H1 (cell line): ENCODE measurements around the gene TLL1. TPM values are rescaled to one million over a fixed set of nuclear protein-coding genes. Genes with fewer than 3 reads are reported as not detected.

Experiments
- CTCF ChIA-PET: fragments of 300-600 bp; sonication (Branson Sonifier 250); formaldehyde crosslinking; loops from one replicate; lab custom pipeline; 2021; ENCODE audit not compliant: partially characterized antibody; lab: Charles Lee
- POLR2A ChIA-PET: fragments of 300-600 bp; sonication (Branson Sonifier 250); formaldehyde crosslinking; loops from one replicate; lab custom pipeline; 2021; ENCODE audit warnings: inconsistent platforms; ENCODE audit not compliant: partially characterized antibody; lab: Charles Lee
- DNase-seq, 2 experiments: peaks; one replicate each; pipeline versions ENCODE4 v3.0.0 to v3.0.0-alpha.2; 2010 to 2022; ENCODE audit warnings: low spot score in 2 of 2, low read depth in 1 of 2, mixed read lengths in 1 of 2
- FAIRE-seq: peaks from 2 replicates; lab custom pipeline; 2011; peaks lifted over from hg19 to GRCh38; lab: Jason Lieb, UNC
- H2AFZ ChIP-seq: 2 replicates; pipeline ENCODE4 v1.8.1; 2012; ENCODE audit warnings: low read length, inconsistent platforms
- H2AK5ac ChIP-seq: 2 replicates; pipeline ENCODE4 v1.6.1; 2013; ENCODE audit warnings: low read depth, low read length
- H2BK120ac ChIP-seq: replicated peaks from 2 replicates; pipeline ENCODE3; 2013; ENCODE audit warnings: low read depth, low read length, inconsistent platforms
- H2BK12ac ChIP-seq: 2 replicates; pipeline ENCODE4 v1.6.1; 2013; ENCODE audit warnings: low read depth, low read length
- H2BK15ac ChIP-seq: 2 replicates; pipeline ENCODE4 v1.6.1; 2013; ENCODE audit warnings: low read length
- H2BK20ac ChIP-seq: 2 replicates; pipeline ENCODE4 v1.6.1; 2013; ENCODE audit warnings: low read length
- H2BK5ac ChIP-seq: 2 replicates; pipeline ENCODE4 v1.6.1; 2013; ENCODE audit warnings: low read depth, low read length
- H3K14ac ChIP-seq: 2 replicates; pipeline ENCODE4 v1.6.1; 2013; ENCODE audit warnings: inconsistent platforms; ENCODE audit not compliant: insufficient read length
- H3K18ac ChIP-seq: 2 replicates; pipeline ENCODE4 v1.6.1; 2013; ENCODE audit warnings: low read length; ENCODE audit errors: extremely low read depth
- H3K23ac ChIP-seq: 2 replicates; pipeline ENCODE4 v1.6.1; 2013; ENCODE audit warnings: inconsistent platforms; ENCODE audit not compliant: insufficient read length
- H3K23me2 ChIP-seq: 2 replicates; pipeline ENCODE4 v1.6.1; 2013; ENCODE audit warnings: low read depth, low read length
- H3K27ac ChIP-seq: 2 replicates; pipeline ENCODE4 v1.6.1; 2011; ENCODE audit warnings: low read depth, low read length, inconsistent platforms
- H3K27me3 ChIP-seq, 4 experiments: replicated peaks in 1 of 4; 1 replicate in 1 of 4; 2 replicates in 3 of 4; pipeline versions ENCODE4 v1.6.1 to v1.8.1; 2011 to 2013; ENCODE audit warnings: low read length in 3 of 4, mild to moderate bottlenecking in 3 of 4, inconsistent platforms in 2 of 4, mixed read lengths in 2 of 4, moderate library complexity in 1 of 4; ENCODE audit not compliant: control insufficient read depth in 3 of 4, insufficient read depth in 3 of 4; ENCODE audit errors: extremely low read depth in 1 of 4
- H3K36me3 ChIP-seq, 4 experiments: 2 replicates each; pipeline versions ENCODE4 v1.6.1 to v1.8.1; 2011 to 2013; ENCODE audit warnings: mild to moderate bottlenecking in 4 of 4, low read length in 3 of 4, moderate library complexity in 2 of 4, control low read depth in 1 of 4, inconsistent platforms in 1 of 4; ENCODE audit not compliant: insufficient read depth in 4 of 4, control insufficient read depth in 2 of 4
- H3K4ac ChIP-seq: replicated peaks from 2 replicates; pipeline ENCODE3; 2013; ENCODE audit warnings: low read length, low read depth, mixed read lengths, inconsistent platforms; ENCODE audit not compliant: insufficient read length
- H3K4me1 ChIP-seq, 4 experiments: replicated peaks in 1 of 4; 1 replicate in 1 of 4; 2 replicates in 3 of 4; pipeline versions ENCODE4 v1.6.1 to v1.8.1; 2011 to 2013; ENCODE audit warnings: low read length in 3 of 4, inconsistent platforms in 2 of 4, mixed read lengths in 1 of 4; ENCODE audit not compliant: insufficient read depth in 4 of 4, control insufficient read depth in 3 of 4
- H3K4me2 ChIP-seq, 2 experiments: 2 replicates each; pipeline versions ENCODE4 v1.6.1 to v1.8.1; 2011 to 2013; ENCODE audit warnings: low read depth in 2 of 2, low read length in 2 of 2, control low read depth in 1 of 2, inconsistent platforms in 1 of 2, mild to moderate bottlenecking in 1 of 2; ENCODE audit not compliant: insufficient read depth in 1 of 2
- H3K4me3 ChIP-seq, 4 experiments: fragments of 200-600, 300-600 bp in 1 of 4; sonication (generic), shearing (Covaris generic), sonication (Bioruptor Twin) in 1 of 4; 2 replicates each; pipeline versions ENCODE4 v1.5.1 to v1.8.1; 2011 to 2016; ENCODE audit warnings: low read length in 4 of 4, low read depth in 3 of 4, control low read depth in 2 of 4, inconsistent platforms in 2 of 4, mild to moderate bottlenecking in 2 of 4, mixed read lengths in 1 of 4, moderate library complexity in 1 of 4; ENCODE audit not compliant: insufficient read depth in 2 of 4; ENCODE audit errors: extremely low read depth in 1 of 4
- H3K56ac ChIP-seq: replicated peaks from 2 replicates; pipeline ENCODE3; 2013; ENCODE audit warnings: low read depth, mild to moderate bottlenecking, mixed read lengths, low read length, inconsistent platforms; ENCODE audit not compliant: insufficient read length
- H3K79me1 ChIP-seq: 2 replicates; pipeline ENCODE4 v1.6.1; 2013; ENCODE audit warnings: low read depth, low read length, control low read depth
- H3K79me2 ChIP-seq, 2 experiments: 2 replicates each; pipeline versions ENCODE4 v1.6.1 to v1.8.1; 2012 to 2013; ENCODE audit warnings: low read length in 2 of 2, mild to moderate bottlenecking in 2 of 2, inconsistent platforms in 1 of 2; ENCODE audit not compliant: insufficient read depth in 2 of 2, control insufficient read depth in 1 of 2
- H3K9ac ChIP-seq, 4 experiments: replicated peaks in 1 of 4; 1 replicate in 1 of 4; 2 replicates in 3 of 4; pipeline versions ENCODE4 v1.6.1 to v1.8.1; 2011 to 2013; ENCODE audit warnings: low read depth in 3 of 4, low read length in 3 of 4, control low read depth in 2 of 4, mild to moderate bottlenecking in 2 of 4, moderate library complexity in 2 of 4, inconsistent platforms in 1 of 4; ENCODE audit errors: extremely low read depth in 1 of 4
- H3K9me3 ChIP-seq, 2 experiments: 2 replicates each; pipeline versions ENCODE4 v1.6.1 to v1.8.1; 2012 to 2013; ENCODE audit warnings: mild to moderate bottlenecking in 2 of 2, moderate library complexity in 2 of 2, control low read depth in 1 of 2, inconsistent platforms in 1 of 2, low read depth in 1 of 2, low read length in 1 of 2, mixed read lengths in 1 of 2; ENCODE audit not compliant: insufficient read depth in 2 of 2
- H4K20me1 ChIP-seq, 2 experiments: replicated peaks in 1 of 2; 2 replicates each; pipeline versions ENCODE3 to v1.8.1; 2011 to 2013; ENCODE audit warnings: inconsistent platforms in 2 of 2, low read length in 2 of 2, mild to moderate bottlenecking in 1 of 2; ENCODE audit not compliant: insufficient read depth in 2 of 2, control insufficient read depth in 1 of 2
- H4K5ac ChIP-seq: 2 replicates; pipeline ENCODE4 v1.6.1; 2013; ENCODE audit warnings: low read length, low read depth, mixed read lengths, inconsistent platforms; ENCODE audit not compliant: insufficient read length
- H4K8ac ChIP-seq: 2 replicates; pipeline ENCODE4 v1.8.0; 2013; ENCODE audit warnings: mild to moderate bottlenecking, moderate library complexity, low read length, inconsistent platforms; ENCODE audit not compliant: insufficient read depth; ENCODE audit errors: extremely low read depth
- H4K91ac ChIP-seq: replicated peaks from 2 replicates; pipeline ENCODE3; 2013; ENCODE audit warnings: low read length, mixed read lengths, inconsistent platforms; ENCODE audit not compliant: insufficient read length
- CHD2 ChIP-seq: IDR thresholded peaks from 2 replicates; pipeline ENCODE4 v1.6.1; 2012; ENCODE audit warnings: low read length, improper control_type of control experiment
- FOSL1 ChIP-seq: IDR thresholded peaks from 2 replicates; pipeline ENCODE4 v1.6.1; 2011; ENCODE audit warnings: mild to moderate bottlenecking, low read depth, low read length, moderate library complexity; ENCODE audit not compliant: insufficient read depth
- NANOG ChIP-seq: IDR thresholded peaks from 2 replicates; pipeline ENCODE4 v1.6.1; 2011; ENCODE audit warnings: low read length, low read depth, mild to moderate bottlenecking, inconsistent platforms; ENCODE audit not compliant: insufficient read depth, poor library complexity, severe bottlenecking
- RAD21 ChIP-seq, 2 experiments: IDR thresholded peaks in 1 of 2; conservative IDR thresholded peaks in 1 of 2; 2 replicates each; pipeline ENCODE4 v1.6.1; 2011; ENCODE audit warnings: low read depth in 2 of 2, low read length in 2 of 2, improper control_type of control experiment in 1 of 2, inconsistent platforms in 1 of 2, mild to moderate bottlenecking in 1 of 2, moderate library complexity in 1 of 2
- RFX5 ChIP-seq: IDR thresholded peaks from 2 replicates; pipeline ENCODE4 v1.6.1; 2011; ENCODE audit warnings: low read depth, low read length, improper control_type of control experiment, borderline replicate concordance
- SAP30 ChIP-seq: fragments of 300-600 bp; sonication (generic); IDR thresholded peaks from 2 replicates; pipeline ENCODE4 v1.7.1; 2012; ENCODE audit warnings: low read length, moderate library complexity, mild to moderate bottlenecking, inconsistent platforms; ENCODE audit not compliant: insufficient read depth, insufficient replicate concordance
- SIN3A ChIP-seq, 2 experiments: IDR thresholded peaks in 1 of 2; conservative IDR thresholded peaks in 1 of 2; 2 replicates each; pipeline ENCODE4 v1.6.1; 2011 to 2012; ENCODE audit warnings: low read length in 2 of 2, improper control_type of control experiment in 1 of 2, low read depth in 1 of 2, mild to moderate bottlenecking in 1 of 2
- SP1 ChIP-seq: IDR thresholded peaks from 2 replicates; pipeline ENCODE4 v1.6.1; 2011; ENCODE audit warnings: low read depth, low read length
- TCF12 ChIP-seq: IDR thresholded peaks from 2 replicates; pipeline ENCODE4 v1.6.1; 2011; ENCODE audit warnings: low read depth, mild to moderate bottlenecking, low read length
- ZNF274 ChIP-seq: IDR thresholded peaks from 2 replicates; pipeline ENCODE4 v1.7.0; 2012; ENCODE audit warnings: low read length, borderline replicate concordance; ENCODE audit errors: extremely low read depth
- WGBS, 2 experiments: shearing (Covaris generic) in 1 of 2; methylation state at CpG; one replicate each; pipeline versions ENCODE4 v1.1.6 to v1.1.7; 2013 to 2015; ENCODE audit warnings: low lambda C conversion rate in 2 of 2, mixed read lengths in 2 of 2, inconsistent platforms in 1 of 2, low coverage in 1 of 2, missing lambda C conversion rate in 1 of 2; ENCODE audit not compliant: insufficient replicate concordance in 2 of 2, insufficient coverage in 1 of 2, insufficient read length in 1 of 2; ENCODE audit errors: extremely low coverage in 1 of 2, missing lambda C conversion rate in 1 of 2; 5-methylcytosine and 5-hydroxymethylcytosine counted together
- polyA plus RNA-seq, 7 experiments: library from polyadenylated mRNA; depleted of rRNA in 3 of 7; stranded (reverse) in 5 of 7; unstranded in 2 of 7; fragments of >200 nt in 5 of 7; fragments of 200-250 nt in 2 of 7; gene quantifications; 1 replicate in 5 of 7; 2 replicates in 1 of 7; 4 replicates in 1 of 7; pipeline versions ENCODE4 v1.2.1 to v1.2.3, GENCODE V29; 2011 to 2013; ENCODE audit warnings: missing spikeins in 2 of 7, mixed read lengths in 2 of 7
- total RNA-seq: library from RNA; stranded (reverse); fragmentation: NEBNext Ultra II Directional; extraction: Animal tissue kit (Norgen Biotek cat#: 25700); gene quantifications from 2 replicates; pipeline ENCODE4 v1.2.1, GENCODE V29; 2021
- TF ChIP-seq, protein P1 (sequence below): IDR thresholded peaks from 2 replicates; pipeline ENCODE4 v1.6.1; 2011; ENCODE audit warnings: low read length, improper control_type of control experiment
- TF ChIP-seq, protein P2 (sequence below): IDR thresholded peaks from 2 replicates; pipeline ENCODE4 v1.6.1; 2011; ENCODE audit warnings: low read depth, mild to moderate bottlenecking, low read length; ENCODE audit not compliant: insufficient read depth

Gene TLL1
- total and polyA plus RNA-seq, 2 of the 8 experiments (the other 6 are each of a cell fraction or from before 2014, with no cell fraction given), result 0.18 to 1.1 TPM

DNA sequence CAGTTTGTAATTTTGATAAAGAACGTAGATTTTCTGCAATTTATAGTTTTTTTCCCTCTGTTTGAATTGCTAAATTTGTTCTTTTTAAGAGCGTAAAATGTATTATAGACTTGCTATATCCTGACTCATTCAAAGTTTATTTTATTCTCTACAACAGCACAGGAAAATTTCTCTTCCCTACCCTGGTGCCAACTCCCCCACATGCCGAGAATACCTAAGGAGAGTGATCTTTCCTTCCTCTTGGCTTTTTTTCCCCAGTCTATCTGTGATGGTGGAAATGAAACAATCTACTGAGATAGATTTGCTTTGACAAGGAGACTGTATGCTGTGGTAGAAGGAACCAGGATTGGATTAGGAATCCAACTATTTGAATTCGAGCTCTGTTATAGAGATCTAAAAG is 271.6 kb downstream of the TLL1 start:
- Histone ChIP-seq H3K14ac (no peak overlapping the region), H2BK12ac (no peak overlapping the region), H4K5ac (no peak overlapping the region), H3K9ac (no peak overlapping the region), H2BK120ac (no peak overlapping the region), H3K36me3 (no peaks in the 10 kb centered on the region), H2AK5ac (no peak overlapping the region), H4K91ac (no peak overlapping the region), H4K8ac (no peak overlapping the region), H2BK5ac (no peak overlapping the region), H3K18ac (no peak overlapping the region), H3K79me2 (no peaks in the 10 kb centered on the region), H3K4me3 (no peak overlapping the region), H3K4me1 (no peaks in the 10 kb centered on the region), H3K27me3 (no peaks in the 10 kb centered on the region), H3K79me1 (no peaks in the 10 kb centered on the region), H2BK15ac (no peak overlapping the region), H3K4me2 (no peak overlapping the region), H3K27ac (no peak overlapping the region), H3K23ac (no peak overlapping the region), H2BK20ac (no peak overlapping the region), H4K20me1 (no peaks in the 10 kb centered on the region), H3K4ac (no peak overlapping the region), H3K56ac (no peak overlapping the region), H3K9me3 (no peaks in the 10 kb centered on the region), H2AFZ (no peak overlapping the region), H3K23me2 (no peaks in the 10 kb centered on the region)
- POLR2A ChIA-PET, result no interaction called here
- DNase-seq (no peak), FAIRE-seq (no peak)
- 79% methylated on average over 4 of the region's 4 CpGs; no CpG with 5 or more reads in 1 of the 2 experiments for WGBS, 2 experiments
- CTCF ChIA-PET, result no interaction called here
- no peak for TF ChIP-seq SAP30
- no peak for TF ChIP-seq FOSL1
- TF ChIP-seq, protein P1, sequence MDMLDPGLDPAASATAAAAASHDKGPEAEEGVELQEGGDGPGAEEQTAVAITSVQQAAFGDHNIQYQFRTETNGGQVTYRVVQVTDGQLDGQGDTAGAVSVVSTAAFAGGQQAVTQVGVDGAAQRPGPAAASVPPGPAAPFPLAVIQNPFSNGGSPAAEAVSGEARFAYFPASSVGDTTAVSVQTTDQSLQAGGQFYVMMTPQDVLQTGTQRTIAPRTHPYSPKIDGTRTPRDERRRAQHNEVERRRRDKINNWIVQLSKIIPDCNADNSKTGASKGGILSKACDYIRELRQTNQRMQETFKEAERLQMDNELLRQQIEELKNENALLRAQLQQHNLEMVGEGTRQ, result no peak
- no peak for TF ChIP-seq RFX5
- TF ChIP-seq RAD21 (IDR thresholded peaks at IDR 0.05 in 1 of 2, conservative IDR thresholded peaks at IDR 0.05 in 1 of 2; ENCODE audit: low read depth in 2 of 2, low read length in 2 of 2), result no peak
- TF ChIP-seq TCF12, result no peak
- TF ChIP-seq SIN3A (conservative IDR thresholded peaks at IDR 0.05 in 1 of 2, IDR thresholded peaks at IDR 0.05 in 1 of 2; ENCODE audit: low read depth in 1 of 2, low read length in 2 of 2), result no peak
- no peak for TF ChIP-seq SP1
- TF ChIP-seq CHD2, result no peak
- TF ChIP-seq NANOG, result no peak
- TF ChIP-seq, protein P2, sequence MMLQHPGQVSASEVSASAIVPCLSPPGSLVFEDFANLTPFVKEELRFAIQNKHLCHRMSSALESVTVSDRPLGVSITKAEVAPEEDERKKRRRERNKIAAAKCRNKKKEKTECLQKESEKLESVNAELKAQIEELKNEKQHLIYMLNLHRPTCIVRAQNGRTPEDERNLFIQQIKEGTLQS, result no peak
- TF ChIP-seq ZNF274, result no peak
